ENCODE results near the gene SH3RF1. TPM values are rescaled to one million over a fixed set of nuclear protein-coding genes. Genes with fewer than 3 reads are reported as not detected.

SH3RF1 gene
- total and polyA plus RNA-seq, 2 experiments from 2014 or later = 7.8 to 12.4 TPM

- H3K36me3 ChIP-seq (ENCODE audit: insufficient read depth) = no peaks in the 10 kb centered on the region
- Mint-ChIP-seq H3K4me3 (no peak overlapping the region), H3K9me3 (no peaks in the 10 kb centered on the region), H3K4me1 (peaks cover 31% of the 10 kb centered on the region), H3K27ac (0 out of 2 replicates have a peak overlapping the region, but pooled peaks have one; percentile 33), H3K27me3 (ENCODE audit: insufficient read depth, low read depth, poor library complexity) (peaks cover 5% of the 10 kb centered on the region), H3K36me3 (ENCODE audit: low read depth) (peaks cover 23% of the 10 kb centered on the region)
- DNase-seq (ENCODE audit: low spot score) = no peak
- peak overlapping the region; percentile 19; the same call in 1 of the 2 replicates for H3K4me2 ChIP-seq
- no peaks in the 10 kb centered on the region for H3K27me3 ChIP-seq (ENCODE audit: insufficient read depth)
- ATAC-seq = no peak
- H3K4me1 ChIP-seq (ENCODE audit: insufficient read depth) = peaks cover 43% of the 10 kb centered on the region
- H3F3A ChIP-seq (replicated peaks; ENCODE audit: low read depth) = no peaks in the 10 kb centered on the region
- no peak overlapping the region for H2AFZ ChIP-seq
- 0 out of 2 replicates have a peak, but pooled peaks cover 4% of the 10 kb centered on the region for H4K20me1 ChIP-seq (replicated peaks; ENCODE audit: insufficient read depth)
- no peak overlapping the region for H3K4me3 ChIP-seq
- no peaks in the 10 kb centered on the region; the same call in 1 of the 2 replicates for H3K9me2 ChIP-seq (ENCODE audit: insufficient read depth)
- no peak for TF ChIP-seq EZH2phosphoT487 (IDR thresholded peaks at IDR 0.05; ENCODE audit: unreplicated experiment)
- H3K27ac ChIP-seq (ENCODE audit: low read depth) = no peak overlapping the region; the same call in 1 of the 2 replicates
- peaks cover 85% of the 10 kb centered on the region for H3K79me2 ChIP-seq (replicated peaks; ENCODE audit: insufficient read depth)
Measured at GRCh38 chr4:169266081-169266480, 4.7 kb downstream of the SH3RF1 start.

- no peak overlapping the region for H3K27ac ChIP-seq (ENCODE audit: low read depth)
- H3K9me2 ChIP-seq (ENCODE audit: insufficient read depth) = no peaks in the 10 kb centered on the region; the same call in 1 of the 2 replicates
- H3F3A ChIP-seq (replicated peaks; ENCODE audit: low read depth) = no peaks in the 10 kb centered on the region
- TF ChIP-seq JUNB (IDR thresholded peaks at IDR 0.05; ENCODE audit: unreplicated experiment) = no peak
- no peak for TF ChIP-seq ZNF114 (CRISPR knock-in tag; IDR thresholded peaks at IDR 0.05)
- Mint-ChIP-seq H3K36me3 (ENCODE audit: low read depth) (peaks cover 23% of the 10 kb centered on the region), H3K27ac (no peak overlapping the region), H3K4me3 (no peak overlapping the region), H3K27me3 (ENCODE audit: insufficient read depth, low read depth, poor library complexity) (peaks cover 3% of the 10 kb centered on the region), H3K9me3 (no peaks in the 10 kb centered on the region), H3K4me1 (peaks cover 44% of the 10 kb centered on the region)
- H4K20me1 ChIP-seq (replicated peaks; ENCODE audit: insufficient read depth) = 0 out of 2 replicates have a peak, but pooled peaks cover 7% of the 10 kb centered on the region
- H3K4me3 ChIP-seq = no peak overlapping the region
- no peaks in the 10 kb centered on the region for H3K27me3 ChIP-seq (ENCODE audit: insufficient read depth)
- DNase-seq (ENCODE audit: low spot score) = no peak
- no peaks in the 10 kb centered on the region for H3K36me3 ChIP-seq (ENCODE audit: insufficient read depth)
- peaks cover 96% of the 10 kb centered on the region for H3K79me2 ChIP-seq (replicated peaks; ENCODE audit: insufficient read depth)
- no peak overlapping the region for H3K4me2 ChIP-seq
- no peak for ATAC-seq
- H3K4me1 ChIP-seq (ENCODE audit: insufficient read depth) = peaks cover 53% of the 10 kb centered on the region
- no peak overlapping the region for H2AFZ ChIP-seq
Measured at GRCh38 chr4:169263791-169264392, 6.9 kb downstream of the SH3RF1 start.

- Histone ChIP-seq H3K4me2 (0 out of 2 replicates have a peak overlapping the region, but pooled peaks have one; percentile 39), H3K79me2 (replicated peaks; ENCODE audit: insufficient read depth) (peaks cover 100% of the 10 kb centered on the region), H3K4me1 (ENCODE audit: insufficient read depth) (peaks cover 46% of the 10 kb centered on the region), H3K36me3 (ENCODE audit: insufficient read depth) (no peaks in the 10 kb centered on the region), H3K27me3 (ENCODE audit: insufficient read depth) (no peaks in the 10 kb centered on the region), H4K20me1 (replicated peaks; ENCODE audit: insufficient read depth) (0 out of 2 replicates have a peak, but pooled peaks cover 7% of the 10 kb centered on the region), H2AFZ (no peak overlapping the region), H3K27ac (ENCODE audit: low read depth) (peak overlapping the region; percentile 67), H3K9me2 (ENCODE audit: insufficient read depth) (no peaks in the 10 kb centered on the region; the same call in 1 of the 2 replicates), H3F3A (replicated peaks; ENCODE audit: low read depth) (no peaks in the 10 kb centered on the region), H3K4me3 (no peak overlapping the region)
- Mint-ChIP-seq H3K27ac (peak overlapping the region; percentile 43), H3K4me3 (no peak overlapping the region; the same call in 2 of the 3 replicates), H3K9me3 (no peaks in the 10 kb centered on the region), H3K36me3 (ENCODE audit: low read depth) (peaks cover 20% of the 10 kb centered on the region), H3K27me3 (ENCODE audit: insufficient read depth, low read depth, poor library complexity) (peaks cover 3% of the 10 kb centered on the region), H3K4me1 (peaks cover 39% of the 10 kb centered on the region)
- ATAC-seq (peak; percentile 88), DNase-seq (ENCODE audit: low spot score) (peak; percentile 44)
- TF ChIP-seq CREB1 (CRISPR knock-in tag; IDR thresholded peaks at IDR 0.05; ENCODE audit: low read depth) = no peak
- TF ChIP-seq REST (IDR thresholded peaks at IDR 0.05; ENCODE audit: unreplicated experiment) = no peak
- TF ChIP-seq NANOG (IDR thresholded peaks at IDR 0.05; ENCODE audit: borderline replicate concordance) = no peak
- TF ChIP-seq EZH2phosphoT487 (IDR thresholded peaks at IDR 0.05; ENCODE audit: unreplicated experiment) = no peak
- no peak for TF ChIP-seq STAT1 (IDR thresholded peaks at IDR 0.05; ENCODE audit: unreplicated experiment)
- no peak for TF ChIP-seq CTCF (conservative IDR thresholded peaks at IDR 0.05; ENCODE audit: low read depth in 2 of 2)
- TF ChIP-seq ETS1 (IDR thresholded peaks at IDR 0.05) = no peak
- no peak for TF ChIP-seq EZH2 (IDR thresholded peaks at IDR 0.05; ENCODE audit: low read depth, unreplicated experiment)
Measured at GRCh38 chr4:169260217-169260866, 10.4 kb downstream of the SH3RF1 start.

Data from GM23338 (cell line).